ENCODE measurements around the gene CDS2.

Gene CDS2

GRCh38 chr20:5155404-5155803 is 28.6 kb downstream of the CDS2 start:
- H3K4me3 ChIP-seq (ENCODE audit: insufficient read depth, low read length, poor library complexity, severe bottlenecking): no peak overlapping the region
- H3K36me3 ChIP-seq (ENCODE audit: low read length): no peaks in the 10 kb centered on the region
- H3K27ac ChIP-seq (ENCODE audit: low read depth, low read length): no peak overlapping the region
- H3K9me3 ChIP-seq (ENCODE audit: insufficient read depth, low read length): no peaks in the 10 kb centered on the region
- H3F3A ChIP-seq (ENCODE audit: insufficient read depth): 0 out of 2 replicates have a peak, but pooled peaks cover 5% of the 10 kb centered on the region
- no peak overlapping the region for H3K4me2 ChIP-seq (ENCODE audit: low read depth, low read length, poor library complexity, severe bottlenecking)
- TF ChIP-seq CTCF (IDR thresholded peaks at IDR 0.05; ENCODE audit: insufficient read depth, low read length, poor library complexity, severe bottlenecking) (no peak), EZH2phosphoT487 (conservative IDR thresholded peaks at IDR 0.05; ENCODE audit: low read length) (no peak)
- no peaks in the 10 kb centered on the region for H4K20me1 ChIP-seq (ENCODE audit: low read depth, low read length)
- no peaks in the 10 kb centered on the region for H3K9me2 ChIP-seq (replicated peaks; ENCODE audit: insufficient read depth, low read length)
- no peaks in the 10 kb centered on the region for H3K27me3 ChIP-seq (ENCODE audit: low read length)
- no peak overlapping the region for H3K9ac ChIP-seq (ENCODE audit: low read length)
- H2AFZ ChIP-seq (ENCODE audit: low read depth, low read length, severe bottlenecking): no peak overlapping the region
- peaks cover 43% of the 10 kb centered on the region for H3K79me2 ChIP-seq (ENCODE audit: insufficient read depth, low read length)

GRCh38 chr20:5156675-5157448 is 30.1 kb downstream of the CDS2 start:
- Histone ChIP-seq H3K9me3 (ENCODE audit: insufficient read depth, low read length) (no peaks in the 10 kb centered on the region), H3K4me3 (ENCODE audit: insufficient read depth, low read length, poor library complexity, severe bottlenecking) (no peak overlapping the region), H3K79me2 (ENCODE audit: insufficient read depth, low read length) (peaks cover 44% of the 10 kb centered on the region), H3K4me2 (ENCODE audit: low read depth, low read length, poor library complexity, severe bottlenecking) (no peak overlapping the region), H2AFZ (ENCODE audit: low read depth, low read length, severe bottlenecking) (no peak overlapping the region), H3K36me3 (ENCODE audit: low read length) (no peaks in the 10 kb centered on the region), H3F3A (ENCODE audit: insufficient read depth) (0 out of 2 replicates have a peak, but pooled peaks cover 5% of the 10 kb centered on the region), H4K20me1 (ENCODE audit: low read depth, low read length) (no peaks in the 10 kb centered on the region), H3K27ac (ENCODE audit: low read depth, low read length) (no peak overlapping the region), H3K9ac (ENCODE audit: low read length) (no peak overlapping the region), H3K9me2 (replicated peaks; ENCODE audit: insufficient read depth, low read length) (no peaks in the 10 kb centered on the region), H3K27me3 (ENCODE audit: low read length) (no peaks in the 10 kb centered on the region)
- TF ChIP-seq EZH2phosphoT487 (conservative IDR thresholded peaks at IDR 0.05; ENCODE audit: low read length): no peak
- no peak for TF ChIP-seq CTCF (IDR thresholded peaks at IDR 0.05; ENCODE audit: insufficient read depth, low read length, poor library complexity, severe bottlenecking)

GRCh38 chr20:5159928-5160327 is 33.1 kb downstream of the CDS2 start:
- TF ChIP-seq CTCF (IDR thresholded peaks at IDR 0.05; ENCODE audit: insufficient read depth, low read length, poor library complexity, severe bottlenecking) (no peak), EZH2phosphoT487 (conservative IDR thresholded peaks at IDR 0.05; ENCODE audit: low read length) (no peak)
- H3K79me2 ChIP-seq (ENCODE audit: insufficient read depth, low read length): peaks cover 53% of the 10 kb centered on the region
- no peak overlapping the region for H3K4me2 ChIP-seq (ENCODE audit: low read depth, low read length, poor library complexity, severe bottlenecking)
- no peaks in the 10 kb centered on the region for H3K9me3 ChIP-seq (ENCODE audit: insufficient read depth, low read length)
- no peak overlapping the region for H3K4me3 ChIP-seq (ENCODE audit: insufficient read depth, low read length, poor library complexity, severe bottlenecking)
- no peaks in the 10 kb centered on the region for H3K36me3 ChIP-seq (ENCODE audit: low read length)
- no peak overlapping the region for H2AFZ ChIP-seq (ENCODE audit: low read depth, low read length, severe bottlenecking)
- H3K9me2 ChIP-seq (replicated peaks; ENCODE audit: insufficient read depth, low read length): no peaks in the 10 kb centered on the region
- no peaks in the 10 kb centered on the region for H3K27me3 ChIP-seq (ENCODE audit: low read length)
- H3F3A ChIP-seq (ENCODE audit: insufficient read depth): 0 out of 2 replicates have a peak, but pooled peaks cover 5% of the 10 kb centered on the region
- no peak overlapping the region for H3K9ac ChIP-seq (ENCODE audit: low read length)
- H4K20me1 ChIP-seq (ENCODE audit: low read depth, low read length): no peaks in the 10 kb centered on the region
- H3K27ac ChIP-seq (ENCODE audit: low read depth, low read length): no peak overlapping the region
